ENCODE results near the gene SIRT5.

Gene SIRT5

GRCh38 chr6:13574571-13575376, at the start of gene SIRT5:
Gene SIRT5 (plus strand): TSS chr6:13574601. CDS start chr6:13584111, 9,510 bp downstream.
- no peak for TF ChIP-seq CTCF (IDR thresholded peaks at IDR 0.05; ENCODE audit: low read depth, low read length, missing control alignments)
- peak within 1 kb of the TSS; percentile 80 for H3K4me3 ChIP-seq (ENCODE audit: low read depth, low read length)
- DNase-seq (ENCODE audit: low read depth): peak; percentile 65

DNA sequence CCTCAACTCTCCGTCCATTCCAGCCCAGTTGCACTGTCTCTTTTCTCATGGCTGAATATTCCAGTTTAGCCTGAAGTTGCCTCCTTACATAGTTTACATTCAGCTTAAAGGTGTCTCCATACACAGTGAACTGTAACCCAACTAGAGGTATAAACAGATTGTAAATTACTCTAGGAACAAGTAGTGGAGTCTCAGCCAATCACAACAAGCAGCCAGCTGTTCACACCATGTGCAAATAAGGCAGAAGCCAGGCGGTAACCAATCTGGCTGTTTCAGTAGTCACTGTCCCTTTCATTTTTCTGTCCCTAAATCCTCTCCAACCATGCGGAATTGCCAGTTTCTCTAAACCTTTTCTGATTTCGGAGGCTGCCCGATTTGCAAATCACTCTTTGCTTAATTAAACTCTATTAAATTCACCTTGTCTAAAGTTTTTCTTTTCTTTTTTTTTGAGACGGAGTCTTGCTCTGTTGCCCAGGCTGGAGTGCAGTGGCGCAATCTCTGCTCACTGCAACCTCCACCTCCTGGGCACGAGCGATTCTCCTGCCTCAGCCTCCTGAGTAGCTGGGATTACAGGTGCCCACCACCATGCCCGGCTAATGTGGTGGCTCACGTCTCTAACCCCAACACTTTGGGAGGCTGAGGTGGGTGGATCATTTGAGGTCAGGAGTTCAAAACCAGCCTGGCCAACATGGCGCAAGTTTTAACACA, 49.4 kb upstream of the SIRT5 start:
- DNase-seq (ENCODE audit: low read depth): no peak
- TF ChIP-seq CTCF (IDR thresholded peaks at IDR 0.05; ENCODE audit: low read depth, low read length, missing control alignments): no peak
- no peak overlapping the region for H3K4me3 ChIP-seq (ENCODE audit: low read depth, low read length)

GRCh38 chr6:13526357-13526726, 48.1 kb upstream of the SIRT5 start:
- no peak for DNase-seq (ENCODE audit: low read depth)
- TF ChIP-seq CTCF (IDR thresholded peaks at IDR 0.05; ENCODE audit: low read depth, low read length, missing control alignments): no peak
- no peak overlapping the region for H3K4me3 ChIP-seq (ENCODE audit: low read depth, low read length)

GRCh38 chr6:13526727-13527670, 47.4 kb upstream of the SIRT5 start:
- TF ChIP-seq CTCF (IDR thresholded peaks at IDR 0.05; ENCODE audit: low read depth, low read length, missing control alignments): no peak
- peak; percentile 70 for DNase-seq (ENCODE audit: low read depth)
- no peak overlapping the region for H3K4me3 ChIP-seq (ENCODE audit: low read depth, low read length)

- no peak for TF ChIP-seq CTCF (IDR thresholded peaks at IDR 0.05; ENCODE audit: low read depth, low read length, missing control alignments)
- DNase-seq (ENCODE audit: low read depth): no peak
- no peak overlapping the region for H3K4me3 ChIP-seq (ENCODE audit: low read depth, low read length)
Observed at GRCh38 chr6:13527671-13528056, 46.7 kb upstream of the SIRT5 start.

DNA sequence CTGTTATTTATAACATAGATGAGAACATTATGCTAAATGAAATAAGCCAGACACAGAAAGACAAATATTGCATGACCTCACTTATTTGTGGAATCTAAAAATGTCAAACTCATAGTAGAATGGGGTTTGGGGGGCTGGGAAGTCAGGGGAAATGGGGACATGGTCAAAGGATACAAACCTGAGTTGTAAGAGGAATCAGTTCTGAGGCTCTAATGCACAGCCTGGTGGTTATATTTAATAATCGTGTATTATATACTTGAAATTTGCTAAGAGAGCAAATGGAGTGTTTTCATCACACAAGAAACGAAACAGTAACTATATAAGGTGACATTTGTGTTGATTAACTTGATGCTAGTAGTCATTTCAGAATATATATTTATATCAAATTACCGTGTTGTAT, 46.2 kb upstream of the SIRT5 start:
- TF ChIP-seq CTCF (IDR thresholded peaks at IDR 0.05; ENCODE audit: low read depth, low read length, missing control alignments): no peak
- no peak overlapping the region for H3K4me3 ChIP-seq (ENCODE audit: low read depth, low read length)
- DNase-seq (ENCODE audit: low read depth): no peak
